NCI-H128 (cell line): ENCODE data around the gene MCM7.
A peak's percentile ranks its signal among the peaks of the same experiment; 100 is the strongest.

Experiments
- DNase-seq: peaks from one replicate; lab custom pipeline; 2025; ENCODE audit not compliant: unreplicated experiment; lab: John Stamatoyannopoulos, UW

MCM7 gene

GRCh38 chr7:100075418-100075817 lies 25.8 kb downstream of the MCM7 start:
- no peak for DNase-seq

GRCh38 chr7:100074841-100075240 lies 26.4 kb downstream of the MCM7 start:
- DNase-seq: no peak

DNA sequence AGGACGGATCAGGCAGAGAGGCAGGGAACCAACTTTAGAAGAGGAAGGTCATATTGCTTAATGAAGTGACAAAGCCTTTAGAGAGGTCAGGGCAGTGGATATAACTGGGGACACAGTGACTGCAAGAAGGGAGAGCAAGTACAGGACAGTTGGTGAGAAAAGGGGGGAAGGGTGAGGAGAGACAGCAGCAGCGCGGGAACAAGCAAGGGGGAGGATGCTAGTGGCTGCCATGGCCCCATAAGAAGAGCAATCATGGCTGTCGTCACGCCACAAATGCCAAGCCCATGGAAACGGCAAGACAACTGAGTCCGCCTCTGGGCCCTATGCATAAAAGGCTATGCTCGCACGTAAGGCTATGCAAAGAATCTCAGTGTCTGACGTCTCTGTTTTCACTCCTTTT lies 28.7 kb downstream of the MCM7 start:
- no peak for DNase-seq

- DNase-seq: no peak
These were observed 30.0 kb downstream of the MCM7 start for GRCh38 chr7:100071018-100071723.

DNA sequence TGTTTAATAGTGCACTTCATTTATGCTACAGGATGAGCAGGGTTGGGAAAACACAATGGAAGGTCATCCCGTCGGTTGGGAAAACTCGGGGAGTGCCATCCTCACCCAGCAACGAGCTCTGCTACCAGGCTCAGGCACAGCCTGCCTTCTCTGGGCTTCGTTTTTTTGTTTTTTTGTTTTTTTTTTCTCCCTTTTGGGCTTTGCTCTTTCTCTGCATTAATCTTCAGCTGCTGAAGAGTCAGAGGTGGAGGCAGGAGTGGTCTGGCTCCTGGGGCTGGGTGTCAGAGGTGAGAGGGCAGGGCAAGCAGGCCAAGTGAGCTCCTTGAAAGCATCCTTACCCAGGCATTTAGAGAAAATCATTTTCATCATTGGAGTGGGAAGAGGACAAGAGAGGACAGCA lies 31.2 kb downstream of the MCM7 start:
- DNase-seq: no peak

DNA sequence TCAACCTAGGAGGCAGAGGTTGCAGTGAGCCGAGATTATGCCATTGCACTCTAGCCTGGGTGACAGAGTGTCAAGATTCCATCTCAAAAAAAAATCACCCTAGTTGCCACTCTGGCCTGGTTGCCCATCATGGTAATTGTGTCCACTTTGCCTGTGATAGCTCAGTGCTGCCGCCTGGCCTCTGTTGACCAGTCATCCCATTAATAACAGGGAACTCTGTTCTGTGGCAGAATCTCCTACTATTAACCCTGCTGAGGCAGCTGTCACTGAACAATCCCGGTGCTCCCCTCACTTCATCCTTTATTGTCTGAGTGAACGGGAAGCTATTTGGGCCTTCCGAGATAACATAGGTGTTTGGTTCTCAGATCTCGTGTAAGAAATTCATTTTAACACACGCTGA lies 34.2 kb downstream of the MCM7 start:
- DNase-seq: no peak

GRCh38 chr7:100065452-100066186 lies 35.6 kb downstream of the MCM7 start:
- no peak for DNase-seq

DNA sequence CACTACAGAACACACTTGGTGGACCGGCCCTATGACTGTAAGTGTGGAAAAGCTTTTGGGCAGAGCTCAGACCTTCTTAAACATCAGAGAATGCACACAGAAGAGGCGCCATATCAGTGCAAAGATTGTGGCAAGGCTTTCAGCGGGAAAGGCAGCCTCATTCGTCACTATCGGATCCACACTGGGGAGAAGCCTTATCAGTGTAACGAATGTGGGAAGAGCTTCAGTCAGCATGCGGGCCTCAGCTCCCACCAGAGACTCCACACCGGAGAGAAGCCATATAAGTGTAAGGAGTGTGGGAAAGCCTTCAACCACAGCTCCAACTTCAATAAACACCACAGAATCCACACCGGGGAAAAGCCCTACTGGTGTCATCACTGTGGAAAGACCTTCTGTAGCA lies 37.0 kb downstream of the MCM7 start:
- no peak for DNase-seq

- DNase-seq: no peak
These were observed 37.8 kb downstream of the MCM7 start for GRCh38 chr7:100063376-100063775.

- no peak for DNase-seq
These were observed 39.5 kb downstream of the MCM7 start for GRCh38 chr7:100061518-100062193.

DNA sequence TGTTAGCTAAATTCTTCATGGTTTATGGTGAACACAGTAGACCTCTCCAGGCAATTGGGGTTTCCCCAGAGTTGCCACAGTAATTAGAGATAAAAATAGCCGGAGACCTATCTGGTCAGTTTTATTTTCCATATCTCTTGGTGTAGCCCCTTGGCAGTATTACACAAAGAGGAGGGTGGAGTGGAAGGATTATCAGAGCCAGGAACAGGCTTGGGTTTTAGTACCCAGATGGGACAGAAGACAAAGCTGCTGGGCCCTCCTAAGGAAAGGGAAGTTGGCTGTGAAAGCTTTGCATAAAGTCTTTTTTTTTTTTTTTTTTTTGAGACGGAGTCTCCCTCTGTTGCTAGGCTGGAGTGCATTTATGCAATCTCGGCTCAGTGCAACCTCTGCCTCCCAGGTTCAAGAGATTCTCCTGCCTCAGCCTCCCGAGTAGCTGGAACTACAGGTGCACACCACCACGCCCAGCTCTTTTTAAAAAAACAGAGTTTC lies 41.9 kb downstream of the MCM7 start:
- DNase-seq: no peak

DNA sequence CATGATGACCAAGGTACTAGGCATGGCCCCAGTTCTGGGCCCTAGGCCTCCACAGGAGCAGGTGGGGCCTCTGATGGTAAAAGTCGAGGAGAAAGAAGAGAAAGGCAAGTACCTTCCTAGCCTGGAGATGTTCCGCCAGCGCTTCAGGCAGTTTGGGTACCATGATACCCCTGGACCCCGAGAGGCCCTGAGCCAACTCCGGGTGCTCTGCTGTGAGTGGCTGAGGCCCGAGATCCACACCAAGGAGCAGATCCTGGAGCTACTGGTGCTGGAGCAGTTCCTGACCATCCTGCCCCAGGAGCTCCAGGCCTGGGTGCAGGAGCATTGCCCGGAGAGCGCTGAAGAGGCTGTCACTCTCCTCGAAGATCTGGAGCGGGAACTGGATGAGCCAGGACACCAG lies 44.2 kb downstream of the MCM7 start:
- no peak for DNase-seq

GRCh38 chr7:100053215-100053614 lies 48.0 kb downstream of the MCM7 start:
- DNase-seq: peak; percentile 76

GRCh38 chr7:100051611-100052010 lies 49.6 kb downstream of the MCM7 start:
- no peak for DNase-seq

DNA sequence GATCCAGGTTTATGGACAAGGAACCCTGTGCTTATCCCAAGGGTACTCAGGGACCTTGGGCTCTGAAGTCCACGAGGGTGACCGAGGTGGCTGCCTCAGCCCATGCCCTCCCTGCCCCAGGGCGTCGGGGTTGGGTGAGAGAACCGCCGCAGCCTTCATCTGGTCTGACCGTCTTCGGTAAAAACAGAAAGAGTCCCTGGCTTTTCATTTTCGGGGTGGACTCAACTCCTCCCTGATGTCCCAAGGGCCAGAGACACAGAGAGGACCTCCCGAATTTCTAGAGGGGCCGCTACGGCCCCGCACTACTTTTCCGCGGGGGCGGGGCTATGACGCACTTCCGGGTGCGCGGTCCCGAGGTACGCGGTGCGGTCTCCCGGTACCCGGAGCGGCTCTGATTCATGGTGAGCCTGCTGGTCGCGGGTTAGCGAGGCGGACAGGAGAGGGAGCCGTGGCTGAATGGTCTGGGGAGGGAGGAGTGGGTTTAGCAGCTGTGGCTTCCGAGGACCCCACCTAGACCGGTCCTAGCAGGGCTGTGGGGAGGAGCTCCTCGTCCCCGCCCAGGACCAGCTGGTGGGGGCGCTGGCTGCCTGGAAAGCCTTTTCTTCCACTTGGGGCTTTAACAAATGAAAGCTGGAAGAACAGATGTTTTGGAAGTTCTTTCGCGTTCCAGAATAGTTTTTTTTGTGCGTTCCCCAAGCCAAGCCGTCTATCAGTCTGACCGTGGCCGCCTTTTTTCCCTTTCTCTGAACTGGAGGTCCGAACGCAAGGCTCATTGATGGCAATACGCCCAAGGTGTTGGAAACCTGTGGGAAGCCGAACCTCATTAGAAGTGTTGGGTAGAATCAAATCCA lies 51.5 kb downstream of the MCM7 start, which contains the start of gene ZSCAN21:
TSS of gene ZSCAN21 (plus strand) at position 334 of the 851 bp plus-strand sequence. CDS start 7,233 bp downstream, outside the sequence.
- peak; percentile 53 for DNase-seq

GRCh38 chr7:100048680-100049079 lies 52.5 kb downstream of the MCM7 start:
- DNase-seq: no peak

DNA sequence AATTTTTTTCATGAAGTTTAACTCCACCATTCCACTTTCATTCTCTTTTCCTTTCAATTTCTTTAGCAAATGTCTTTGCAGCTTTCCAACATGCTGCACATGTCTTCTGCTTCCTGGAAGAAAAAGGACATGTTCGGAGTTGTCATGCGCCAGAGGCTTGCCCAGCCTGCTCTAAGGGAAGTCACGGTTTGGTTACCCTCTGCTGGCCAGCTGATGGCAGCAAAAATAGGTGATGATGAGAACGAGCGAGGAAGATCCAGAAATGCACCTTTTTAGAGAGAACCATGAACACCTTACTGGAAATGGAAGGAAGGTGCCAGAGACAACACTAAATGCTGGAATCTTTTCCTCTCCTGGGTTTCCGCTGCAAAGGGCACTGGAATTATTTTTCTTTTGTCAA lies 56.5 kb downstream of the MCM7 start:
- no peak for DNase-seq
